Brain microvascular endothelial cell (primary cell): ENCODE results near the gene DCLK1.

Experiments
- DNase-seq: peaks from one replicate; pipeline ENCODE4 v3.0.0-alpha.2; 2020
- H3K27ac ChIP-seq: fragments of 250-450 bp; sonication (Bioruptor Pico); 2 replicates; pipeline ENCODE4 v1.5.1; 2020; ENCODE audit warnings: mild to moderate bottlenecking, moderate library complexity
- H3K27me3 ChIP-seq: fragments of 250-450 bp; sonication (Bioruptor Pico); replicated peaks from 2 replicates; pipeline ENCODE4 v1.5.1; 2020; ENCODE audit warnings: mild to moderate bottlenecking
- H3K36me3 ChIP-seq: fragments of 250-450 bp; sonication (Bioruptor Pico); replicated peaks from 2 replicates; pipeline ENCODE4 v1.5.1; 2020; ENCODE audit warnings: mild to moderate bottlenecking
- H3K4me3 ChIP-seq: 2 replicates; pipeline ENCODE4 v1.5.1; 2011; ENCODE audit warnings: low read depth, mild to moderate bottlenecking, control low read depth, low read length, moderate library complexity
- CTCF ChIP-seq: IDR thresholded peaks from 2 replicates; pipeline ENCODE4 v1.5.1; 2011; ENCODE audit warnings: low read depth, mild to moderate bottlenecking, moderate library complexity, low read length, control low read depth, inconsistent platforms; ENCODE audit errors: missing control alignments
- in situ Hi-C: cut with HindIII; loops from 2 replicates; pipeline ENCODE4 v1.10.0; 2017; ENCODE audit warnings: low sequenced_read_pairs, low pct_ligation_motif_present

DCLK1 gene

GRCh38 chr13:36131222-36131930 is at the start of gene DCLK1:
DCLK1 (minus strand) TSS chr13:36131382.
- H3K4me3 ChIP-seq, result peak within 1 kb of the TSS; percentile 50
- peak; percentile 33 for DNase-seq
- H3K36me3 ChIP-seq, result no peaks in the 10 kb centered on the region
- in situ Hi-C loops, result no loop called here
- no peak for TF ChIP-seq CTCF
- H3K27me3 ChIP-seq, result no peaks in the 10 kb centered on the region
- peak within 1 kb of the TSS; percentile 19 for H3K27ac ChIP-seq

- TF ChIP-seq CTCF, result no peak
- Histone ChIP-seq H3K36me3 (no peaks in the 10 kb centered on the region), H3K27ac (no peak overlapping the region), H3K4me3 (no peak overlapping the region), H3K27me3 (no peaks in the 10 kb centered on the region)
- DNase-seq, result no peak
- in situ Hi-C loops, result no loop called here
Observed at GRCh38 chr13:36175621-36176020, 44.4 kb upstream of the DCLK1 start.

GRCh38 chr13:36174923-36175322 is 43.7 kb upstream of the DCLK1 start:
- DNase-seq, result no peak
- Histone ChIP-seq H3K4me3 (no peak overlapping the region), H3K27ac (no peak overlapping the region), H3K36me3 (no peaks in the 10 kb centered on the region), H3K27me3 (no peaks in the 10 kb centered on the region)
- in situ Hi-C loops, result no loop called here
- TF ChIP-seq CTCF, result no peak

GRCh38 chr13:36173571-36174322 is 42.6 kb upstream of the DCLK1 start:
- Histone ChIP-seq H3K27ac (no peak overlapping the region), H3K36me3 (no peaks in the 10 kb centered on the region), H3K4me3 (no peak overlapping the region), H3K27me3 (no peaks in the 10 kb centered on the region)
- TF ChIP-seq CTCF, result no peak
- DNase-seq, result no peak
- in situ Hi-C loops, result no loop called here

- no peak for TF ChIP-seq CTCF
- no peak for DNase-seq
Observed at GRCh38 chr13:36166046-36166445, 34.9 kb upstream of the DCLK1 start.

More at GRCh38 chr13:36166046-36166445, 34.9 kb upstream of the DCLK1 start:
- Histone ChIP-seq H3K27ac (no peak overlapping the region), H3K27me3 (no peaks in the 10 kb centered on the region), H3K4me3 (no peak overlapping the region), H3K36me3 (no peaks in the 10 kb centered on the region)
- in situ Hi-C loops, result no loop called here
